ENCODE measurements around the gene ZNRF1.

DNA sequence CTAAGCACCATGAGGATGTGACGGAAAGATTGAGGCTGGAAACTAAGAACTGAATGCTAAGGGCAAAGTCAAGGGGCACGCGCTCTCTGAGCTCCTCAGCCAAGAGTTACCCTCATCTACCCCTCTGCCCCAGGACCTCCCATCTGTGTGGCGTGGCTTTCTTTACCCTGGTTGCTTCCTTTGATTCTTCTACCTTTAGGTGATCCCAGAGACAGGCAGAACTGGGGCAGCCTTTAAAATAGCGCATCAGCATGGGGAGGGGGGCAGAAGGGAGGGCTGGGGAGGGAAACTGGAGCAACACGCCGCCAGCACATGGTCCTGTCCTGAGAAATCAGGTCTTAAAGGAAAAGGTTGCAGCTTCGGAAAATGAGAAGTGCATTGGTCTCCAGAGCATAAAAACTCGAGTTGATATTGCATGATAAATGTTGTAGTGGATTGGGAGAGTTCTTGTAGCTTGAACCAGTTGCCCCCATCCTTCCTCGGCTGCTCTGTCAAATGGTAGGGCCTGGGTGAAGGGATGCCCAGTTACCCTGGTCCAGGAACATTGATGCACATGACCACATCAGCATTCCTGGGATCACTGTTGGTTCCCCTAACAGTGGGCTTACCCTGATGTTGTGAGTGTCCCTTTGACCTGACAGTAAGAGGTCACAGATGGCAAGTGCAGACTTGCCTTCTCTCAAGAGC, 88.0 kb downstream of the ZNRF1 start:
- TF ChIP-seq, protein P1, sequence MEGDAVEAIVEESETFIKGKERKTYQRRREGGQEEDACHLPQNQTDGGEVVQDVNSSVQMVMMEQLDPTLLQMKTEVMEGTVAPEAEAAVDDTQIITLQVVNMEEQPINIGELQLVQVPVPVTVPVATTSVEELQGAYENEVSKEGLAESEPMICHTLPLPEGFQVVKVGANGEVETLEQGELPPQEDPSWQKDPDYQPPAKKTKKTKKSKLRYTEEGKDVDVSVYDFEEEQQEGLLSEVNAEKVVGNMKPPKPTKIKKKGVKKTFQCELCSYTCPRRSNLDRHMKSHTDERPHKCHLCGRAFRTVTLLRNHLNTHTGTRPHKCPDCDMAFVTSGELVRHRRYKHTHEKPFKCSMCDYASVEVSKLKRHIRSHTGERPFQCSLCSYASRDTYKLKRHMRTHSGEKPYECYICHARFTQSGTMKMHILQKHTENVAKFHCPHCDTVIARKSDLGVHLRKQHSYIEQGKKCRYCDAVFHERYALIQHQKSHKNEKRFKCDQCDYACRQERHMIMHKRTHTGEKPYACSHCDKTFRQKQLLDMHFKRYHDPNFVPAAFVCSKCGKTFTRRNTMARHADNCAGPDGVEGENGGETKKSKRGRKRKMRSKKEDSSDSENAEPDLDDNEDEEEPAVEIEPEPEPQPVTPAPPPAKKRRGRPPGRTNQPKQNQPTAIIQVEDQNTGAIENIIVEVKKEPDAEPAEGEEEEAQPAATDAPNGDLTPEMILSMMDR (IDR thresholded peaks at IDR 0.05): no peak
- TF ChIP-seq POLR2A (IDR thresholded peaks at IDR 0.05): no peak

All from right lobe of liver (tissue), 4 donors.